ENCODE data around the gene SHISA7. TPM values are rescaled to one million over a fixed set of nuclear protein-coding genes. Genes with fewer than 3 reads are reported as not detected.

The SHISA7 gene
- total and polyA plus RNA-seq, 2 of the 4 experiments (the other 2 are of a cell fraction), result not detected

GRCh38 chr19:55441692-55442321 is 1.3 kb downstream of the SHISA7 start:
- Histone ChIP-seq H2AK9ac (replicated peaks; ENCODE audit: low read depth, low read length, poor library complexity) (no peak overlapping the region), H3K14ac (replicated peaks; ENCODE audit: low read depth, low read length) (no peak overlapping the region), H2AFZ (replicated peaks; ENCODE audit: low read length, poor library complexity) (peak overlapping the region; percentile 26), H2BK20ac (ENCODE audit: low read depth, low read length) (no peak overlapping the region), H3K18ac (ENCODE audit: low read depth, low read length) (no peak overlapping the region), H2AK5ac (ENCODE audit: low read depth, low read length) (no peak overlapping the region), H3K4me2 (ENCODE audit: low read depth, low read length) (no peak overlapping the region), H3K4me3 (ENCODE audit: insufficient read depth, low read depth, low read length) (no peak overlapping the region), H4K8ac (ENCODE audit: low read depth in 2 of 2, low read length in 2 of 2) (no peak overlapping the region), H4K91ac (ENCODE audit: insufficient read depth, low read depth, low read length) (no peak overlapping the region), H3K27me3 (ENCODE audit: control insufficient read depth, insufficient read depth, low read length) (peaks cover 69% of the 10 kb centered on the region), H3K23ac (ENCODE audit: low read depth, low read length) (peak overlapping the region; percentile 51; the same call in 1 of the 2 replicates), H2BK15ac (ENCODE audit: low read depth, low read length) (no peak overlapping the region), H4K5ac (ENCODE audit: low read depth, low read length) (no peak overlapping the region), H3K36me3 (ENCODE audit: control insufficient read depth, insufficient read depth, low read length) (no peaks in the 10 kb centered on the region), H3K9ac (ENCODE audit: low read depth, low read length) (no peak overlapping the region), H4K20me1 (ENCODE audit: insufficient read depth, low read length) (no peaks in the 10 kb centered on the region), H3K79me1 (ENCODE audit: low read depth in 1 of 2, low read length in 2 of 2) (no peaks in the 10 kb centered on the region), H3K4ac (ENCODE audit: low read depth, low read length) (no peak overlapping the region), H3K56ac (ENCODE audit: extremely low read depth, insufficient read depth, low read length) (no peak overlapping the region), H2BK120ac (ENCODE audit: low read depth, low read length) (no peak overlapping the region), H3K4me1 (ENCODE audit: control insufficient read depth, insufficient read depth, low read length) (no peaks in the 10 kb centered on the region), H3K9me1 (ENCODE audit: insufficient read depth, low read length) (no peaks in the 10 kb centered on the region; the same call in 1 of the 2 replicates), H2BK5ac (ENCODE audit: low read depth, low read length, poor library complexity, severe bottlenecking) (no peak overlapping the region), H3K27ac (ENCODE audit: insufficient read depth, low read length) (no peak overlapping the region), H3K9me3 (ENCODE audit: control insufficient read depth, insufficient read depth, low read length) (no peaks in the 10 kb centered on the region)
- ChIA-PET POLR2A (ENCODE audit: unreplicated experiment) (no interaction called here), CTCF (no interaction called here)
- TF ChIP-seq SMC3 (IDR thresholded peaks at IDR 0.05; ENCODE audit: low read depth, low read length) (no peak), NFE2L2 (IDR thresholded peaks at IDR 0.05; ENCODE audit: low read depth, low read length) (no peak), CTCF (conservative IDR thresholded peaks at IDR 0.05; ENCODE audit: low read depth, low read length) (no peak), CHD1 (IDR thresholded peaks at IDR 0.05; ENCODE audit: low read depth, low read length) (no peak), RAD21 (IDR thresholded peaks at IDR 0.05; ENCODE audit: low read length) (no peak)
- dilution Hi-C loops (cut with HindIII; ENCODE audit: low sequenced_read_pairs, unreplicated experiment), result no loop called here
- intact Hi-C loops (cut with micrococcal nuclease), result no loop called here
- WGBS, 2 experiments (ENCODE audit: extremely low coverage in 2 of 2, insufficient read length in 1 of 2), result 1% methylated on average over 22 of the region's 39 CpGs; no CpG with 5 or more reads in 1 of the 2 experiments
- in situ Hi-C loops (cut with MboI; ENCODE audit: low sequenced_read_pairs), result no loop called here
- DNase-seq (no peak), ATAC-seq (ENCODE audit: low read depth) (no peak)
- no TSS peak for BruUV-seq (replicated peaks)

Measured in IMR-90 (cell line).